ENCODE results near the gene MLYCD. TPM values are rescaled to one million over a fixed set of nuclear protein-coding genes. Genes with fewer than 3 reads are reported as not detected.

The MLYCD gene
- total RNA-seq, 1 donor from 2014 or later, result 7.1 TPM

DNA sequence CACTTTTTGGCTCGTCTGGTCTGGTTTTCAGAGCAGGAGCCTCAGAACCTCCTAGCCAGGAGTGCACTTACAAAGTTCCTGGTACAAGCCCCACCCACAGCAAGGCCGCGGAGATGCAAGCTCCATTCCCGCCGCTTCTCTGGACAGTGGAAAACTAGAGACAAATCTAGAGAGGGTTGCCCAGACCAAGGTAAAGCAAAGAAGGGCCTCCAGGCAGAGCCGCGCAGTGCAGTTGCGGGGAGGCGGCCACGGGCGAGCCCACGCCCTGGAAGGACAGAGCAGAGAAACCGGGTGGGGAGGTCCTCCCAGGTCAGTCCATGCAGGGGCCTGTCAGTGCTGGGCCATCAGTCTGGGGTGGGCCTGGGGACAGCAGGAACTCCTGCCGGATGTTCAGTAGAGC, 43.2 kb downstream of the MLYCD start:
- Mint-ChIP-seq H3K36me3 (no peaks in the 10 kb centered on the region), H3K27ac (no peak overlapping the region), H3K4me1 (ENCODE audit: unreplicated experiment) (peaks cover 5% of the 10 kb centered on the region), H3K27me3 (no peaks in the 10 kb centered on the region), H3K4me3 (no peak overlapping the region), H3K9me3 (no peaks in the 10 kb centered on the region)
- TF ChIP-seq, protein P1, sequence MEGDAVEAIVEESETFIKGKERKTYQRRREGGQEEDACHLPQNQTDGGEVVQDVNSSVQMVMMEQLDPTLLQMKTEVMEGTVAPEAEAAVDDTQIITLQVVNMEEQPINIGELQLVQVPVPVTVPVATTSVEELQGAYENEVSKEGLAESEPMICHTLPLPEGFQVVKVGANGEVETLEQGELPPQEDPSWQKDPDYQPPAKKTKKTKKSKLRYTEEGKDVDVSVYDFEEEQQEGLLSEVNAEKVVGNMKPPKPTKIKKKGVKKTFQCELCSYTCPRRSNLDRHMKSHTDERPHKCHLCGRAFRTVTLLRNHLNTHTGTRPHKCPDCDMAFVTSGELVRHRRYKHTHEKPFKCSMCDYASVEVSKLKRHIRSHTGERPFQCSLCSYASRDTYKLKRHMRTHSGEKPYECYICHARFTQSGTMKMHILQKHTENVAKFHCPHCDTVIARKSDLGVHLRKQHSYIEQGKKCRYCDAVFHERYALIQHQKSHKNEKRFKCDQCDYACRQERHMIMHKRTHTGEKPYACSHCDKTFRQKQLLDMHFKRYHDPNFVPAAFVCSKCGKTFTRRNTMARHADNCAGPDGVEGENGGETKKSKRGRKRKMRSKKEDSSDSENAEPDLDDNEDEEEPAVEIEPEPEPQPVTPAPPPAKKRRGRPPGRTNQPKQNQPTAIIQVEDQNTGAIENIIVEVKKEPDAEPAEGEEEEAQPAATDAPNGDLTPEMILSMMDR (conservative IDR thresholded peaks at IDR 0.05), result no peak
- no peak for DNase-seq (ENCODE audit: extremely low spot score, unreplicated experiment)

DNA sequence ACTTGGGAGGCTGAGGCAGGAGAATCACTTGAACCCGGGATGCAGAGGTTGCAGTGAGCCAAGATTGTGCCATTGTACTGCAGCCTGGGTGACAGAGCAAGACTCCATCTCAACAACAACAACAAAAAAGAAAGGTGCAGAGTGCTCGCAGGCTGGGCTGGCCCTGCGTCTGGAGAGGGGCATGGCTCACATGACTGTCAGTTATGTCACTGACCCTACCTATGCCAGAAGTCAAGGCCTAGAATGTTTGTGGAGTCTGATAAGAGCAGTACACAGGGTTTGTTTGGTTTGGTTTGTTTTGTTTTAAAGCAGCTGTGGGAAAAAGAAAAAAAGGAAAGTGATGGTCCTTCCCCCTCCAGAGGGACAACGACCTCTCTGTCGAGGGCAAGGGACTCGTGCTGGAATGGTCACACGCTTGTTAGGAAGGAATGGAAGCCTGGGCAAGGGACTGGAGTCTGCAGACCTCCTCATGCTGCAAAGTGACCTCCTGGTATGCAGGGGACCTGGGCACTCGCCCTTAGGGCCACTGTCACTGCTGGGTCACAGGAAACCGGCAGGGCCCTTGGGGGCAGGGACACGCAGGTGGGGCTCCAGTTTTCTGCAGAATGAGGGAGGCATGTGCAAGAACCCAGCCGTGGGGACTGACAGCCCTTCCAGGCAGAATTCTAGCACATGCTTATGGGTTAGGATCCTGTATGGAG, 44.0 kb downstream of the MLYCD start:
- no peak overlapping the region for H3K4me3 Mint-ChIP-seq
- TF ChIP-seq, protein P1 (conservative IDR thresholded peaks at IDR 0.05), result no peak

DNA sequence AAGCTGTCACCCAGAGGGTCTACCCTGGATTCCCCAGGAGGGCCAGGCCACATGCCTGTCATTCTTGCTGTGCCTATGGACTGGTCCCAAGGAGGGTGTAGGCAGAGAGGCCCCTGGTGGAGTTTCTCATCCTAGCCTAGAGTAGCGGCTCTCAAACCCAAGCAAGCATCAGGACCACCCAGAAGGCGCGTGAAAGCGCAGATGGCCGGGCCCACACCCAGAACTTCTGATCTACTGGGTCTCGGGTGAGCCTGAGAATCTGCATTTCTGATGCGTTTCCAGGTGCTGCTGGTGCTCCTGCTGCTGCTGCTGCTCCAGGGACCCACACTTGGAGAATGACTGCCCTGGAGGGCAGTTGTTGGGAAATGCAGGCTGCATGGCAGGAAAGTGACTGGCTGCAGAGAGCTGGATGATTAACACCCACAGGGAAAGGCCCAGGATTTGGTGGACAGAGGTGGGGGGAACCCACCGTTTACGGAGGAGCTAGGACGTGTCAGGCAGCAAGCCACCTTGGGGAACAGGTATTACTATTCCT, 44.7 kb downstream of the MLYCD start:
- Mint-ChIP-seq H3K4me1 (ENCODE audit: unreplicated experiment) (peaks cover 5% of the 10 kb centered on the region), H3K4me3 (no peak overlapping the region), H3K27me3 (no peaks in the 10 kb centered on the region), H3K9me3 (no peaks in the 10 kb centered on the region), H3K27ac (peak overlapping the region; percentile 92), H3K36me3 (no peaks in the 10 kb centered on the region)
- TF ChIP-seq, protein P1 (conservative IDR thresholded peaks at IDR 0.05), result no peak
- no peak for DNase-seq (ENCODE audit: extremely low spot score, unreplicated experiment)

More for the DNA sequence above, 44.0 kb downstream of the MLYCD start:
- Mint-ChIP-seq H3K27ac (peak overlapping the region; percentile 70), H3K9me3 (no peaks in the 10 kb centered on the region), H3K4me1 (ENCODE audit: unreplicated experiment) (peaks cover 5% of the 10 kb centered on the region), H3K36me3 (no peaks in the 10 kb centered on the region), H3K27me3 (no peaks in the 10 kb centered on the region)
- DNase-seq (ENCODE audit: extremely low spot score, unreplicated experiment), result no peak

DNA sequence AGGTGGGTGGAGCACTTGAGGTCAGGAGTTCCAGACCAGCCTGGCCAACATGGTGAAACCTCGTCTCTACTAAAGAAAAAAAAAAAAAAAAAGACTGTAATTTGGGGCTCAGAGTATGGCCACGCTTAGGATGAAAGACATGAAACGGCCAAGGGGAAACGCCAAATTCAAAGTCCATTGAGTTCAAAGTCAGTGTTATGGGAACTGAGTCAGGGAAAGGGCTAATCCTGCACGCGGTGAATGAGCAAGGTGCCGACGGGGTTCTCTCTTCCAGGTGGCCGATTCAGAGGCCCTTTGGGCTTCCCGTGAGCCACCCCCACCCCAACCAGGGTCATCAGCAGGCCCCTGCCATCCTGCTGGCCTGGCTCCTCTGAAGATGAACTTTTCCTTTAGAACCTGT, 46.7 kb downstream of the MLYCD start:
- Mint-ChIP-seq H3K4me1 (ENCODE audit: unreplicated experiment) (no peaks in the 10 kb centered on the region), H3K4me3 (no peak overlapping the region), H3K36me3 (no peaks in the 10 kb centered on the region), H3K27ac (no peak overlapping the region), H3K27me3 (no peaks in the 10 kb centered on the region), H3K9me3 (no peaks in the 10 kb centered on the region)
- TF ChIP-seq, protein P1 (conservative IDR thresholded peaks at IDR 0.05), result no peak
- DNase-seq (ENCODE audit: extremely low spot score, unreplicated experiment), result no peak

DNA sequence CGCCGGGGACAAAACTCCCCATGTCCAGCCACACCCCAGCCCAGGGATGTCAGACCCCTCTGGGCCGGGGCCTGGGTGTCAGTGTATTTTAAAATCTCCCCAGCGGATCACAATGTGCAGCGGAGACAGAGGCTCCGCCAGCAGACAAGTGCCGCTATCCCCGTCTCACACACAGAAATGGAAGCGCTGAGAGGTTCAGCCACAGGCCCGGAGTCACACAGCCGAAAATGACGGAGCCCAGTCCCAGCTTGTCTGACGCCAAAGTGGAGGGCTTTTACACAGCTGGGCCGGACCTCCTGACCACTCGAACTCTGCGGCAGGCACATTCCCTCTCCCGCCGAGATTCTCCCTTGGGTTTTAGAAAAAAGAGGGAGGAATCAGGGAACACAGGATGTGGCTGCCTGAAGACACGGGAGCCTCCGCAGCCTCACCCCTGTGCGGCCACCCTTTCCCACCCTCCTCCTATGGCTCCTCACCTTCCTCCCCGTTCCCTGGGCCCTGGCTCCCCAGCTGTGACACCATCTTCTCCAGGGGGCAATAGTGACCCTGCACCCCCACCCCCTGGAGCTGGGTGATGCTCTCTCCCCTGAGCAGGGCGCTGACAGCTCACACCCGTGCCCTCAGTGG, 47.4 kb downstream of the MLYCD start:
- Mint-ChIP-seq H3K4me1 (ENCODE audit: unreplicated experiment) (no peaks in the 10 kb centered on the region), H3K9me3 (no peaks in the 10 kb centered on the region), H3K36me3 (no peaks in the 10 kb centered on the region), H3K4me3 (no peak overlapping the region), H3K27ac (peak overlapping the region; percentile 17), H3K27me3 (no peaks in the 10 kb centered on the region)
- TF ChIP-seq, protein P1 (conservative IDR thresholded peaks at IDR 0.05), result no peak
- DNase-seq (ENCODE audit: extremely low spot score, unreplicated experiment), result no peak
